H1 (cell line): ENCODE measurements around the gene NEUROG1. TPM values are rescaled to one million over a fixed set of nuclear protein-coding genes. Genes with fewer than 3 reads are reported as not detected.

Source experiments
- GABPA ChIP-seq: IDR thresholded peaks from 2 replicates; pipeline ENCODE4 v1.6.1; 2011; ENCODE audit warnings: mild to moderate bottlenecking, low read length, moderate library complexity, borderline replicate concordance; ENCODE audit not compliant: insufficient read depth
- GTF2F1 ChIP-seq: IDR thresholded peaks from 2 replicates; pipeline ENCODE4 v1.6.1; 2012; ENCODE audit warnings: low read depth, low read length, improper control_type of control experiment, borderline replicate concordance
- JUN ChIP-seq: IDR thresholded peaks from 2 replicates; pipeline ENCODE4 v1.6.1; 2011; ENCODE audit warnings: low read depth, mild to moderate bottlenecking, improper control_type of control experiment, low read length
- SIN3A ChIP-seq, 2 experiments: IDR thresholded peaks in 1 of 2; conservative IDR thresholded peaks in 1 of 2; 2 replicates each; pipeline ENCODE4 v1.6.1; 2011 to 2012; ENCODE audit warnings: low read length in 2 of 2, improper control_type of control experiment in 1 of 2, low read depth in 1 of 2, mild to moderate bottlenecking in 1 of 2
- SP4 ChIP-seq: IDR thresholded peaks from 2 replicates; pipeline ENCODE4 v1.6.1; 2012; ENCODE audit warnings: low read length, inconsistent platforms
- SUZ12 ChIP-seq: fragments of 200-600 bp; sonication (generic); IDR thresholded peaks from 2 replicates; pipeline ENCODE4 v1.6.1; 2012; ENCODE audit warnings: mild to moderate bottlenecking, inconsistent platforms, low read length, moderate library complexity, mixed read lengths
- polyA plus RNA-seq, 7 experiments: library from polyadenylated mRNA; depleted of rRNA in 3 of 7; stranded (reverse) in 5 of 7; unstranded in 2 of 7; fragments of >200 nt in 5 of 7; fragments of 200-250 nt in 2 of 7; gene quantifications; 1 replicate in 5 of 7; 2 replicates in 1 of 7; 4 replicates in 1 of 7; pipeline versions ENCODE4 v1.2.1 to v1.2.3, GENCODE V29; 2011 to 2013; ENCODE audit warnings: missing spikeins in 2 of 7, mixed read lengths in 2 of 7
- total RNA-seq: library from RNA; stranded (reverse); fragmentation: NEBNext Ultra II Directional; extraction: Animal tissue kit (Norgen Biotek cat#: 25700); gene quantifications from 2 replicates; pipeline ENCODE4 v1.2.1, GENCODE V29; 2021
- TF ChIP-seq, protein P1 (sequence below), 3 experiments: IDR thresholded peaks; 1 replicate in 2 of 3; 2 replicates in 1 of 3; pipeline versions ENCODE4 v1.5.1 to v1.6.1; 2011; ENCODE audit warnings: low read length in 3 of 3, mild to moderate bottlenecking in 3 of 3, inconsistent platforms in 2 of 3, low read depth in 1 of 3, moderate library complexity in 1 of 3; ENCODE audit not compliant: insufficient read depth in 1 of 3; ENCODE audit errors: control extremely low read depth in 1 of 3

The NEUROG1 gene
- total and polyA plus RNA-seq, 2 of the 8 experiments (the other 6 are each of a cell fraction or from before 2014, with no cell fraction given): not detected

DNA sequence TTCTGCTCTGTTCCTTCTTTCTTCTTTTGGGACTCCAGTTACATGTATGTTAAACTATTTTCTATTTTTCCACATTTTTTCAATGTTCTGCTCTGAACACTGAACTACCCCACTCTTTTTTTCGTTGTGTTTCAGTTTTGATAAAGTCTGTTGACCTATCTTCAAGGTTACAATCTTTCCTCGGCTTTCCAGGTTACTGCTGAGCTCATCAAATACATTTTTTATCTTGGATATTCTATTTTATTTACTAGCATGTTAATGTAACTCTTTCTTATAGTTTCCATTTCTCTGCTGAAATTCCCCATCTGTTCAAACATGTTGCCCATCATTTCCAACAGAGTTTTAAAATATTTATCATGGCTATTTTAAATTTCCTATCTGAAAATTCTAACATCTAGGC, 13.8 kb downstream of the NEUROG1 start (continued):
- TF ChIP-seq GTF2F1 (no peak), SUZ12 (no peak), GABPA (no peak), JUN (no peak), SP4 (no peak), SIN3A (conservative IDR thresholded peaks at IDR 0.05 in 1 of 2, IDR thresholded peaks at IDR 0.05 in 1 of 2; ENCODE audit: low read depth in 1 of 2, low read length in 2 of 2) (no peak)
- TF ChIP-seq, protein P1, sequence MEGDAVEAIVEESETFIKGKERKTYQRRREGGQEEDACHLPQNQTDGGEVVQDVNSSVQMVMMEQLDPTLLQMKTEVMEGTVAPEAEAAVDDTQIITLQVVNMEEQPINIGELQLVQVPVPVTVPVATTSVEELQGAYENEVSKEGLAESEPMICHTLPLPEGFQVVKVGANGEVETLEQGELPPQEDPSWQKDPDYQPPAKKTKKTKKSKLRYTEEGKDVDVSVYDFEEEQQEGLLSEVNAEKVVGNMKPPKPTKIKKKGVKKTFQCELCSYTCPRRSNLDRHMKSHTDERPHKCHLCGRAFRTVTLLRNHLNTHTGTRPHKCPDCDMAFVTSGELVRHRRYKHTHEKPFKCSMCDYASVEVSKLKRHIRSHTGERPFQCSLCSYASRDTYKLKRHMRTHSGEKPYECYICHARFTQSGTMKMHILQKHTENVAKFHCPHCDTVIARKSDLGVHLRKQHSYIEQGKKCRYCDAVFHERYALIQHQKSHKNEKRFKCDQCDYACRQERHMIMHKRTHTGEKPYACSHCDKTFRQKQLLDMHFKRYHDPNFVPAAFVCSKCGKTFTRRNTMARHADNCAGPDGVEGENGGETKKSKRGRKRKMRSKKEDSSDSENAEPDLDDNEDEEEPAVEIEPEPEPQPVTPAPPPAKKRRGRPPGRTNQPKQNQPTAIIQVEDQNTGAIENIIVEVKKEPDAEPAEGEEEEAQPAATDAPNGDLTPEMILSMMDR (IDR thresholded peaks at IDR 0.05; ENCODE audit: control extremely low read depth in 1 of 3, insufficient read depth in 1 of 3, low read depth in 1 of 3, low read length in 3 of 3): no peak
